Measurements from ENCODE around the gene CRB2. TPM values are rescaled to one million over a fixed set of nuclear protein-coding genes. Genes with fewer than 3 reads are reported as not detected.

The CRB2 gene
- total RNA-seq, 1 donor from 2014 or later, result not detected

DNA sequence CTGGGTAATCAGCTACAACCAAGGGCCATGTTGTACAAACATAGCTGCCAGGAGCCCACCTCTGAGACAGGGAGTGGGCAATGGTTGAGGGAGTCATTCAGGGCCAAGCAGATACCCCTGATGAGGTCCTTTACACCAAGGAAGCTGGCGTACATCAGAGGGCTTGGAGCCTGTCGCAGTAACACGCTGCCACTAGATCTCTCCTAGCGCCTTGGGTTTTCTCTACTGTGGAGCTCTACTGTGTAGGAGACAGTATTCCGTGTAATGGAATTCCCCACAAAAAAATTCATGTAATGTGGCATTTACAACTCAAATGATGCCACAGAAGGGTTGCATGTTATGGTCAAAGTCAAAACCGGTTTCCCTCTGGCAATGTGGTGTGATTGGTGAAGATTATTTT is 41.4 kb upstream of the CRB2 start:
- Histone ChIP-seq H3K9me3 (replicated peaks) (no peaks in the 10 kb centered on the region), H3K4me1 (peaks cover 22% of the 10 kb centered on the region), H3K27ac (replicated peaks) (no peak overlapping the region), H3K27me3 (ENCODE audit: low read depth) (no peaks in the 10 kb centered on the region), H3K4me3 (no peak overlapping the region), H3K36me3 (no peaks in the 10 kb centered on the region)
- intact Hi-C loops (cut with micrococcal nuclease), result no loop called here
- no peak for DNase-seq
- TF ChIP-seq, protein P1, sequence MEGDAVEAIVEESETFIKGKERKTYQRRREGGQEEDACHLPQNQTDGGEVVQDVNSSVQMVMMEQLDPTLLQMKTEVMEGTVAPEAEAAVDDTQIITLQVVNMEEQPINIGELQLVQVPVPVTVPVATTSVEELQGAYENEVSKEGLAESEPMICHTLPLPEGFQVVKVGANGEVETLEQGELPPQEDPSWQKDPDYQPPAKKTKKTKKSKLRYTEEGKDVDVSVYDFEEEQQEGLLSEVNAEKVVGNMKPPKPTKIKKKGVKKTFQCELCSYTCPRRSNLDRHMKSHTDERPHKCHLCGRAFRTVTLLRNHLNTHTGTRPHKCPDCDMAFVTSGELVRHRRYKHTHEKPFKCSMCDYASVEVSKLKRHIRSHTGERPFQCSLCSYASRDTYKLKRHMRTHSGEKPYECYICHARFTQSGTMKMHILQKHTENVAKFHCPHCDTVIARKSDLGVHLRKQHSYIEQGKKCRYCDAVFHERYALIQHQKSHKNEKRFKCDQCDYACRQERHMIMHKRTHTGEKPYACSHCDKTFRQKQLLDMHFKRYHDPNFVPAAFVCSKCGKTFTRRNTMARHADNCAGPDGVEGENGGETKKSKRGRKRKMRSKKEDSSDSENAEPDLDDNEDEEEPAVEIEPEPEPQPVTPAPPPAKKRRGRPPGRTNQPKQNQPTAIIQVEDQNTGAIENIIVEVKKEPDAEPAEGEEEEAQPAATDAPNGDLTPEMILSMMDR (IDR thresholded peaks at IDR 0.05; ENCODE audit: borderline replicate concordance), result no peak

DNA sequence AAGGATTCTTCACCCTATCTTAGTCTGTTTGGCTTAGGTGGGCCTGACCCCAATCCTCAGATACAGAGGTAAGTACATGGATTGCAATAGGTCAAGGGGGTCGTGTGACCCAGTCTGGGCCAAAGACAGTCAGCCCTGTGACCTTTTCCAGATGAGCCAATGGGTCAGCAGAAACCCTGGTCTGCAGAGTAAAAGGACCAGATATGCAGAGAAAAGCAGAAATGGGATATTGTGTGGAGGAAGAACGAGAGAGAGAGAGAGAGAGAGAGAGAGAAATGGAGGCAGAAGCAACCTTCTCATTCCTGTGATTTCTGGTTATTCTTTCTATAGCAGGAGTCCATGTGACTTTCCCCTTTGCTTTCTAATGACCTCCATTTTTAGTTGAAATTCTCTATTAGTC is 40.4 kb upstream of the CRB2 start:
- H3K27me3 ChIP-seq (ENCODE audit: low read depth), result no peaks in the 10 kb centered on the region
- intact Hi-C loops (cut with micrococcal nuclease), result no loop called here
- H3K4me3 ChIP-seq, result no peak overlapping the region
- TF ChIP-seq, protein P1 (IDR thresholded peaks at IDR 0.05; ENCODE audit: borderline replicate concordance), result no peak
- H3K9me3 ChIP-seq (replicated peaks), result no peaks in the 10 kb centered on the region
- no peaks in the 10 kb centered on the region for H3K36me3 ChIP-seq
- no peak for DNase-seq
- no peak overlapping the region for H3K27ac ChIP-seq (replicated peaks)
- H3K4me1 ChIP-seq, result peaks cover 22% of the 10 kb centered on the region

DNA sequence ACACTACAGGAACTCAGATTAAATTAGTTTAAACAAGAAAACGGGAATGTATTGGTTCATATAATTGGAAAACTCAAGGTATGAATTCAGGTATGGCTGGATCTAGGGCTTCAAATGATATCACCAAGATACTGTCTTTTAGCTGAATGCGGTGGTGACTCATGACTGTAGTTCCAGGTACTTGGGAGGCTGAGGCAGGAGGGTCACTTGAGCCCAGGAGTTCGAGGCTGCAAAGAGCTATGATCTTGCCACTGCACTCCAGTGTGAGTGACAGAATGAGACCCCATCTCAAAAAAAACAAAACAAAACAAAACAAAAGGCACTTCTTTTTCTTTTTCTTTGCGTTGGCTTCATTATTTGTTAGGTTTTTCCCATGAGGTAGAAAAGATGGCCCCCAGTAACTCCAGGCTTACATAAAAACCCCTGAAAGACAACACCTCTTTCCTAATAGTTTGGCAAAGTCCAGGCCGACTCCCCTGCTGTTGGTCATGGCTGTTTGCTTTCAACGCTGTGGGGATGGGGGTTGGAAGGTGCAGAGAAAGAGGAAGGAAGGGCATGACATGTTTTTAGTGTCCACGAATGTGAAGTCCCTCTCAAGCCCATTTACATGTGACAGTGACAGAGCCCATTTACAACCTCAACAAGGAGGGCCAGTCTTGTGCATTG is 39.8 kb upstream of the CRB2 start:
- Histone ChIP-seq H3K27me3 (ENCODE audit: low read depth) (no peaks in the 10 kb centered on the region), H3K9me3 (replicated peaks) (no peaks in the 10 kb centered on the region), H3K4me1 (peaks cover 20% of the 10 kb centered on the region), H3K4me3 (no peak overlapping the region), H3K36me3 (no peaks in the 10 kb centered on the region), H3K27ac (replicated peaks) (no peak overlapping the region)
- TF ChIP-seq, protein P1 (IDR thresholded peaks at IDR 0.05; ENCODE audit: borderline replicate concordance), result no peak
- intact Hi-C loops (cut with micrococcal nuclease), result no loop called here
- DNase-seq, result no peak

DNA sequence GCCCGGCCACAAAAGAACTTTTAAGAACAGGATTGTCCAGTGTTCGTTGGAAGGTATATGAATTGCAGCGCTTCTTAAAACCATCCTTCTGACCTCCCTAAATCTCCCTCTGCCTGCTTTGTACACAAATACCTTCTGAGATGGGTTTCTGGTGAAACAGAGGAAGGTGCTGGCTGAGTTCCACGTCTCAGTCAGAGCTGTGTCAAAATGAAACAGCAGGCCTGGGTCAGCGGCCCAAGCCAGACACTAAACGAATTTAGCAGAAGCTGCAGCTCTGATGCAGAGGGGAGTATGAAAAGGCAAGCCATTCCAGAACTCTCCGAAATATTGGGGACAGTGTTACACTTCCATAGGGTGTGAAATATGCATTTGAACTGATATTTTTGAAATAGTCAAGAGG is 37.8 kb upstream of the CRB2 start:
- TF ChIP-seq, protein P1 (IDR thresholded peaks at IDR 0.05; ENCODE audit: borderline replicate concordance), result no peak
- Histone ChIP-seq H3K27me3 (ENCODE audit: low read depth) (no peaks in the 10 kb centered on the region), H3K9me3 (replicated peaks) (no peaks in the 10 kb centered on the region), H3K4me3 (no peak overlapping the region), H3K36me3 (no peaks in the 10 kb centered on the region), H3K27ac (replicated peaks) (no peak overlapping the region), H3K4me1 (peaks cover 21% of the 10 kb centered on the region)
- no peak for DNase-seq
- intact Hi-C loops (cut with micrococcal nuclease), result no loop called here

DNA sequence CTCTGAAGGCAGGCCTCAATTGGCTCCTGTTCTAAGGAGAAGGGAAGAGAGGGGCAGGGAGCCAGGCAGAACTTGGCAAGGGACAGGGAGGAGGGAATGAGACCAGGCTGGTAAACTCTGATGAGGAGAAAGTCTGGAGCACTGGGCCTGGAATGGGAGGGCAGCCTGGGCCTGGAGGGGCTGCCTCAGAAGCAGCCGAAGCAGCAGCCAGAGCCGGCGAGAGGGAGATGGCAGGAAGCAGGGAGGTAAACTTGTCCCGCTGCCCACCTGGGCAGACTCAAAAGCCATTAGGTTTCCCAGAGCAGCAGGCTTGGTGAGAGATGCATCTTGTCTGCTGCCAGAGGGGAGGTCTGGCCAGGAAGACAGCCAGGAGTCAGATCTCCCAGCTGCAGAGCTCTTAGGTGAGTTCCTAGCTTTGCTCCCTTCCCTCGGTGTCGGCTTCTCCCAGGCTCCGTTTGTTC is 37.0 kb upstream of the CRB2 start:
- Histone ChIP-seq H3K4me3 (no peak overlapping the region), H3K27ac (replicated peaks) (no peak overlapping the region), H3K4me1 (peaks cover 27% of the 10 kb centered on the region), H3K27me3 (ENCODE audit: low read depth) (no peaks in the 10 kb centered on the region), H3K9me3 (replicated peaks) (no peaks in the 10 kb centered on the region), H3K36me3 (no peaks in the 10 kb centered on the region)
- no peak for DNase-seq
- intact Hi-C loops (cut with micrococcal nuclease), result no loop called here
- TF ChIP-seq, protein P1 (IDR thresholded peaks at IDR 0.05; ENCODE audit: borderline replicate concordance), result no peak

All from left ventricle myocardium inferior (tissue), 1 donor.